ENCODE results near the gene TAX1BP1.

Gene TAX1BP1

DNA sequence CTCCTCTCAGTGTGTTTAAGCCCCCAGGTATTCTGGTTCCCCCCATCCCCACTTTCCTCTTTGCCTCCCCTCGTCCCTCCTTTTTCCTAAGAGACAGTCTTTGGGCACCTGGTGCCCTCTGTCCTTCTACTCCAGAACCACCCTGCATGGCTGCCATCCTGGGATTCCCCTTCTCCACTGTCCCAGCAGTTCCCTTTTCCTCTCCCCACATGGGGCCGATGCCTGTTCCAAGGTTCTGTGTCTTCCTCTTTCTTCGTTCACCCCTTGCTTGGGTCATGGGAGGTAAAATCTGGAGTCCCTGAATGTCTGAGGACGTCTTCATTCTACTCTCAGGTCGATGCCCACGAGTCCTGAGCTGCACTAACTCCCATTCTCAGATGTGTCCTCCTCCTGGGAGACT is 120.8 kb downstream of the TAX1BP1 start:
- no peak overlapping the region for H3K4me3 ChIP-seq (ENCODE audit: low read depth, low read length)
- TF ChIP-seq, protein P1, sequence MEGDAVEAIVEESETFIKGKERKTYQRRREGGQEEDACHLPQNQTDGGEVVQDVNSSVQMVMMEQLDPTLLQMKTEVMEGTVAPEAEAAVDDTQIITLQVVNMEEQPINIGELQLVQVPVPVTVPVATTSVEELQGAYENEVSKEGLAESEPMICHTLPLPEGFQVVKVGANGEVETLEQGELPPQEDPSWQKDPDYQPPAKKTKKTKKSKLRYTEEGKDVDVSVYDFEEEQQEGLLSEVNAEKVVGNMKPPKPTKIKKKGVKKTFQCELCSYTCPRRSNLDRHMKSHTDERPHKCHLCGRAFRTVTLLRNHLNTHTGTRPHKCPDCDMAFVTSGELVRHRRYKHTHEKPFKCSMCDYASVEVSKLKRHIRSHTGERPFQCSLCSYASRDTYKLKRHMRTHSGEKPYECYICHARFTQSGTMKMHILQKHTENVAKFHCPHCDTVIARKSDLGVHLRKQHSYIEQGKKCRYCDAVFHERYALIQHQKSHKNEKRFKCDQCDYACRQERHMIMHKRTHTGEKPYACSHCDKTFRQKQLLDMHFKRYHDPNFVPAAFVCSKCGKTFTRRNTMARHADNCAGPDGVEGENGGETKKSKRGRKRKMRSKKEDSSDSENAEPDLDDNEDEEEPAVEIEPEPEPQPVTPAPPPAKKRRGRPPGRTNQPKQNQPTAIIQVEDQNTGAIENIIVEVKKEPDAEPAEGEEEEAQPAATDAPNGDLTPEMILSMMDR (IDR thresholded peaks at IDR 0.05; ENCODE audit: low read depth, low read length, missing control alignments) = no peak
- in situ Hi-C loops (cut with HindIII; ENCODE audit: low sequenced_read_pairs) = no loop called here
- no peak for DNase-seq (ENCODE audit: low read depth)

DNA sequence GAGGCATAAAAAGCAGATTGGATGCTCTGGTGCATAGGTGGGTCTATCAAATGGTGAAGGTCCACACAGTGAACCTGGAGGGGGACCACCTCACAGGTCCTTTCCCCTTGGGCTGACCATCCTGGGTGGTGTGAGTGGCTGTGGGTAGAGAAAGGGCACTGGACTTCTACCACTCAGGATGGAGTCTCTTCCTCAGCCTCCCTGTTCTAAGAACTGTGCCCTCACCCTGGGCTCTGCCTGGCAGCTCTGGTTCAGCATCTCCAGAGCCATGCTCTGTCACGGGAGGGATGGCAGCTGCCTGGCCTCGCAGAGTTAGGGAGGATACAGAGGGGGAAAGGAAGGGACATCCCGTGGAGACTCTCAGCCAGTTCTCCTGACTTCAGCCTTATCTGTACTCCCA is 121.8 kb downstream of the TAX1BP1 start:
- TF ChIP-seq, protein P1 (IDR thresholded peaks at IDR 0.05; ENCODE audit: low read depth, low read length, missing control alignments) = no peak
- in situ Hi-C loops (cut with HindIII; ENCODE audit: low sequenced_read_pairs) = no loop called here
- DNase-seq (ENCODE audit: low read depth) = no peak
- no peak overlapping the region for H3K4me3 ChIP-seq (ENCODE audit: low read depth, low read length)

DNA sequence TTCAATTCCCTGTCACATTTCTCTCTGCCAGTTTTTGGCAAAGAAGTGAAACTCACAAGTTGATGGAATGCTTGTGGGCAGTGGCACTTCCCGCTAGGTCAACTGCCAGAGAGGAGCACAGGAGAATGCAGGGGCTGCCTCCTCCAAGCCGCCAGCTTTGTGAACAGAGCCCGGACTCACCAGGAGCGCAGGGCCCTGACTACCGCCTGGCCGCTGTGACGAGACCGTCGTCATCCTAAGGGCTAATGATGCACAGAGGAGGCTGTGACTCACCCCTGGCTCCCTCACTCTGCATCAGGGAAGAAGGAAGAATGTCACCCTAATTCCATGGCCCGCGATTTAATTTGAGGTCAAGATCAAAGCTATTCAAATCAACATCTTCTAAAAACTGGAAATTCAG is 123.9 kb downstream of the TAX1BP1 start:
- no peak overlapping the region for H3K4me3 ChIP-seq (ENCODE audit: low read depth, low read length)
- DNase-seq (ENCODE audit: low read depth) = peak; percentile 28
- TF ChIP-seq, protein P1 (IDR thresholded peaks at IDR 0.05; ENCODE audit: low read depth, low read length, missing control alignments) = no peak
- in situ Hi-C loops (cut with HindIII; ENCODE audit: low sequenced_read_pairs) = no loop called here

DNA sequence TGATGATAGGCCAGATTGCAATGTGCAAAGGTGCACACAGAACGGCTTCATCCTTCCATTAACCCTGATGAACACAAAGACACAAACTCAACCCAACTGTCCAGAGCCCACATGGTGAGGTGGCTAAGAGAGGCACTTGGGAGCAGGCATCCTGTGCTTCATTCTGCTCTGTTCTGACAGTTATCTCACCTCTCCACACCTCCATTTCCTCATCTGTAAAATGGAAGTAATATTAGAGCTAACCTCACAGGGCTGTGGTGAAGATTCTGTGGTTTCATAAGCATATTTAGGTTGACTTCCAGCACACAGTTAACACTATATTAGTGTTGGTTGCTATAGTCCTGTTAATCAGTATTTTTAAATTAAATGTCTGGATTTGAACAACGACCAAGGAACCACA is 126.3 kb downstream of the TAX1BP1 start:
- TF ChIP-seq, protein P1 (IDR thresholded peaks at IDR 0.05; ENCODE audit: low read depth, low read length, missing control alignments) = no peak
- in situ Hi-C loops (cut with HindIII; ENCODE audit: low sequenced_read_pairs) = no loop called here
- no peak for DNase-seq (ENCODE audit: low read depth)

DNA sequence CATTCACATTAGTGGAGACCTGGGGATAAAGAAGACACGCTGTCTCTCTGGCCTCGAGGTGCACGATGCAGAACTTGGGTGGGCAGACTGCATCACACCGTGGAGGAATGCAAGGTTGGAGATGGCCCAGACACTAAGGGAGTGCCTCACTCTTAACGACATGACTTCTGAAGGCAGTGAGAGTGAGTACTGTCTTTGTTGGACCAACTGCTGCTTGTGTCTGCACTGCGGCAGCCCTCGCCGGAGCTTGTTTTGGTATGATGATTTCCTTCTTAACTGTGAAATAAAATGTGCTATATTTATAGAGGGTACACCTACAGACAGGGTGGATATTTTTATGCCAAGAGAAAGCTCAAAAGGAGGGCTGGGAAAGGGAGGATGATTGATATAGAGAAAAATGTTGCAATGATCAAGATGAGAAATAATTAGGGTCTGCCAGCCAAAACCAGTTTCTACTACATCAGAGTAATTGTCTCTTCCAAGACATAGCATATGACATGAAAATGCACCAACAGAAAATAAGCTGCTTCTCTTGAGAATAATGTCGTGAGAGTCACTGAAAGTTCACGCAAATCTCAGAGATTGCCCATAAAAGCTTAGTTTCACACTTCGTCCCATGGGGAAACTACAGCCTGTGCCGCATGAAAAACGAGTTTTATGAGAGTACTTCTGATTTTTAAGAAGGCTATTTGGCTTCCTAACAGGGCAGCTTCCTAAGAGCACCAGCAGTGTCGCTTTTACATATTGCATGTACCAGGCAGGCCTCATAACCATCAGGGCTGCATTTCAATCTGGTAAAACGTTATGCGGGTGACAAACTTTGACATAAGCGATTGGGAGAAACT is 127.1 kb downstream of the TAX1BP1 start:
- in situ Hi-C loops (cut with HindIII; ENCODE audit: low sequenced_read_pairs) = no loop called here
- DNase-seq (ENCODE audit: low read depth) = no peak
- TF ChIP-seq, protein P1 (IDR thresholded peaks at IDR 0.05; ENCODE audit: low read depth, low read length, missing control alignments) = no peak
- H3K4me3 ChIP-seq (ENCODE audit: low read depth, low read length) = no peak overlapping the region

More for the DNA sequence above, 126.3 kb downstream of the TAX1BP1 start:
- no peak overlapping the region for H3K4me3 ChIP-seq (ENCODE audit: low read depth, low read length)

DNA sequence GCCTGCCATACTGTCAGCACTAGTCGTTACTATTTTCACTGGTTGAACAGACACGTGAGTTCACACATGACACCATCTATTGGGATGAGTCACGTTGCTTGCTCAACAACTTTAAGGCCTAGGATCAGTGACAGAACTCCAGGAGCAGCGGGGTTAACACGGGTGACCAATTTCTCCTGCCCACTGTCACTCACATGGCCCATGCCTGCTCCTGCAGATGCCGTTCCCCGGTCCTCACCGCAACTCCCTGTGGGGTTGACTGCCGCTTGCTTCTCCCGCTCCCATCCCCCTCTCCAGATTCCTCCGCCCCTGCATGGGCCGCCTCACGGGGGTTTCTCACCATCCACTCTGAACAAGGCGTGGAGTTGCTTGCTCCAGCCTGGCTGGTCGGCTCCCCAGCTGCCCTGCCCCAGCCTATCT is 128.2 kb downstream of the TAX1BP1 start:
- DNase-seq (ENCODE audit: low read depth) = no peak
- H3K4me3 ChIP-seq (ENCODE audit: low read depth, low read length) = no peak overlapping the region
- TF ChIP-seq, protein P1 (IDR thresholded peaks at IDR 0.05; ENCODE audit: low read depth, low read length, missing control alignments) = no peak
- in situ Hi-C loops (cut with HindIII; ENCODE audit: low sequenced_read_pairs) = no loop called here
